Esophagus squamous epithelium (tissue), 5 donors: ENCODE results near the gene DHRS2. TPM values are rescaled to one million over a fixed set of nuclear protein-coding genes. Genes with fewer than 3 reads are reported as not detected.

Source experiments
- DNase-seq: peaks from one replicate; lab custom pipeline; 2025; lab: John Stamatoyannopoulos, UW
- H3K27ac ChIP-seq, 4 donors: fragments of 200-600 bp; sonication (generic); one replicate each; pipeline ENCODE4 v1.5.1; 2016 to 2019; ENCODE audit warnings: mild to moderate bottlenecking in 1 of 4
- H3K27me3 ChIP-seq, 4 donors: fragments of 200-600 bp; sonication (generic); 1 replicate in 3 of 4; 2 replicates in 1 of 4; pipeline versions ENCODE4 v1.5.1 to v1.6.0; 2017 to 2021; ENCODE audit warnings: antibody characterized with exemption in 1 of 4
- H3K36me3 ChIP-seq, 3 donors: fragments of 200-600 bp; sonication (generic); one replicate each; pipeline ENCODE4 v1.5.1; 2016 to 2019
- H3K4me1 ChIP-seq, 3 donors: fragments of 200-600 bp; sonication (generic); one replicate each; pipeline ENCODE4 v1.5.1; 2017 to 2019
- H3K4me3 ChIP-seq, 4 donors: fragments of 200-600 bp; sonication (generic); 1 replicate in 3 of 4; 2 replicates in 1 of 4; pipeline ENCODE4 v1.5.1; 2016 to 2019; ENCODE audit warnings: mild to moderate bottlenecking in 2 of 4, moderate library complexity in 1 of 4
- H3K9me3 ChIP-seq, 3 donors: fragments of 200-600 bp; sonication (generic); one replicate each; pipeline ENCODE4 v1.5.1; 2016 to 2019
- POLR2A ChIP-seq, 4 donors: fragments of 450-650 bp; IDR thresholded peaks; one replicate each; pipeline ENCODE4 v1.6.1; 2017; ENCODE audit warnings: antibody characterized with exemption in 4 of 4, mild to moderate bottlenecking in 4 of 4, moderate library complexity in 3 of 4
- WGBS, 2 donors: methylation state at CpG; one replicate each; pipeline ENCODE4 v1.1.5; 2018; 5-methylcytosine and 5-hydroxymethylcytosine counted together
- intact Hi-C: fragments of 100-400 bp; cut with DNase I; formaldehyde crosslinking; loops from one replicate; pipeline ENCODE4 v1.15.0; 2022
- total RNA-seq, 4 donors: library from RNA; depleted of rRNA; stranded (reverse); fragments of >200 nt; gene quantifications; one replicate each; pipeline ENCODE4 v1.1.0, GENCODE V29; 2016
- TF ChIP-seq, protein P1 (sequence below), 6 experiments: fragments of 450-650 bp in 4 of 6; fragments of 200-600 bp in 2 of 6; sonication (generic) in 2 of 6; IDR thresholded peaks; one replicate each; pipeline ENCODE4 v1.5.1; 2016 to 2019; ENCODE audit warnings: antibody characterized with exemption in 6 of 6, mild to moderate bottlenecking in 4 of 6, moderate library complexity in 4 of 6
- donor health status: DM: yes; HTN: yes; CAD: no.

The DHRS2 gene
- total RNA-seq, 4 donors from 2014 or later, result 0.19 to 0.31 TPM; not detected in 2

- no peak for DNase-seq
- Histone ChIP-seq H3K4me1 (peaks cover 0 to 13% (median 0%) of the 10 kb centered on the region in 3 donors), H3K27me3 (no peaks in the 10 kb centered on the region), H3K9me3 (no peaks in the 10 kb centered on the region), H3K27ac (peak overlapping the region in 1 of 4 donors; percentile 29), H3K4me3 (no peak overlapping the region), H3K36me3 (no peaks in the 10 kb centered on the region)
- intact Hi-C loops, result loop anchor here (10.0 kb wide), 1 partner anchor 276 kb away; no protein-coding TSS in a partner anchor
- WGBS, 2 donors, result 75 to 95% methylated on average over 4 to 7 of the region's 21 CpGs
- TF ChIP-seq, protein P1, sequence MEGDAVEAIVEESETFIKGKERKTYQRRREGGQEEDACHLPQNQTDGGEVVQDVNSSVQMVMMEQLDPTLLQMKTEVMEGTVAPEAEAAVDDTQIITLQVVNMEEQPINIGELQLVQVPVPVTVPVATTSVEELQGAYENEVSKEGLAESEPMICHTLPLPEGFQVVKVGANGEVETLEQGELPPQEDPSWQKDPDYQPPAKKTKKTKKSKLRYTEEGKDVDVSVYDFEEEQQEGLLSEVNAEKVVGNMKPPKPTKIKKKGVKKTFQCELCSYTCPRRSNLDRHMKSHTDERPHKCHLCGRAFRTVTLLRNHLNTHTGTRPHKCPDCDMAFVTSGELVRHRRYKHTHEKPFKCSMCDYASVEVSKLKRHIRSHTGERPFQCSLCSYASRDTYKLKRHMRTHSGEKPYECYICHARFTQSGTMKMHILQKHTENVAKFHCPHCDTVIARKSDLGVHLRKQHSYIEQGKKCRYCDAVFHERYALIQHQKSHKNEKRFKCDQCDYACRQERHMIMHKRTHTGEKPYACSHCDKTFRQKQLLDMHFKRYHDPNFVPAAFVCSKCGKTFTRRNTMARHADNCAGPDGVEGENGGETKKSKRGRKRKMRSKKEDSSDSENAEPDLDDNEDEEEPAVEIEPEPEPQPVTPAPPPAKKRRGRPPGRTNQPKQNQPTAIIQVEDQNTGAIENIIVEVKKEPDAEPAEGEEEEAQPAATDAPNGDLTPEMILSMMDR (IDR thresholded peaks at IDR 0.05), result no peak
- TF ChIP-seq POLR2A (IDR thresholded peaks at IDR 0.05), result no peak
Measured at GRCh38 chr14:23639048-23639890, 3.1 kb downstream of the DHRS2 start.

GRCh38 chr14:23639891-23640523, 3.8 kb downstream of the DHRS2 start:
- H3K27me3 ChIP-seq, result no peaks in the 10 kb centered on the region
- intact Hi-C loops, result loop anchor here (10.0 kb wide), 1 partner anchor 275 kb away; no protein-coding TSS in a partner anchor
- H3K9me3 ChIP-seq, result no peaks in the 10 kb centered on the region
- 78 to 88% methylated on average over 5 to 6 of the region's 8 CpGs for WGBS, 2 donors
- TF ChIP-seq, protein P1 (IDR thresholded peaks at IDR 0.05), result no peak
- TF ChIP-seq POLR2A (IDR thresholded peaks at IDR 0.05), result no peak
- peaks cover 0 to 13% (median 0%) of the 10 kb centered on the region in 3 donors for H3K4me1 ChIP-seq
- H3K27ac ChIP-seq, result peak overlapping the region in 2 of 4 donors; percentile 5 to 29
- DNase-seq, result no peak
- H3K4me3 ChIP-seq, result no peak overlapping the region
- H3K36me3 ChIP-seq, result no peaks in the 10 kb centered on the region

GRCh38 chr14:23640524-23641141, 4.5 kb downstream of the DHRS2 start:
- intact Hi-C loops, result no loop called here
- H3K36me3 ChIP-seq, result no peaks in the 10 kb centered on the region
- H3K4me1 ChIP-seq, result peaks cover 0 to 13% (median 0%) of the 10 kb centered on the region in 3 donors
- peak overlapping the region in 2 of 4 donors; percentile 5 to 29 for H3K27ac ChIP-seq
- H3K4me3 ChIP-seq, result no peak overlapping the region
- DNase-seq, result no peak
- no peaks in the 10 kb centered on the region for H3K27me3 ChIP-seq
- no peaks in the 10 kb centered on the region for H3K9me3 ChIP-seq
- TF ChIP-seq, protein P1 (IDR thresholded peaks at IDR 0.05), result no peak
- TF ChIP-seq POLR2A (IDR thresholded peaks at IDR 0.05), result no peak
- 35 to 44% methylated on average over 5 of the region's 5 CpGs for WGBS, 2 donors

DNA sequence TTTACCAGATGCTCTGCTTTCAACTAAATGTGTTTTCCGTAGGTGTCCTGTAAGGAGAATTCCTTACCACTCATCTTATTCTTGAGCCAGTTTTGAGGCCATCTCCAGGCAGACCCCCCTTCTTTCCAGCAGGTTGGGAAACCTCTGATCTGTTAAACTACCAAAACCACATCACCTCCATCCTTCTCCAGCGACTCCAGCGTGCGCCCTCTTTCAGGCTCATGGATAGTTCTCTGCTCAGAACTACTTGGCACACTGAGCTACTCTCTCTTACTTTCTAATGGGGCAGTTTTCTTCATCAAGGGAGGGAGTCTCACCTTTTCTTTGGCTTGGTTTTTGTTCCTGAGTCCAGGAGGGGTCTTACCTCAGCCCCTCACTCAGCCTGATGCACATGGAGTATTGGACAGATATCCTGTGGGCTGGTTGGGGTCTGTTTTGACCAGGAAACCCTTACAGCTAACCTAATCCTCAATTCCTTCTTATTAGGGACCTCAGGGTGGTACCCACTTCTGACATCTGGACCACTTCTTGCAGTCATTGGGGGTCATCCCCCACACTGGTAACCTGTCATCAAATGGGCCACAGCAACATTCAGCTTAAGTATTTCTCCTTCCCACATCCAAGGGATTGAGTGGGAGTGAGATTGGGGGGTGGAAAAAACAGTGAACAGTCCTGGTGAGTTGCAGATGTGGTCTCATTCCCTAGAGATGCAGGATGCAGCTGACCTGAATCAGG, 5.2 kb downstream of the DHRS2 start:
- intact Hi-C loops, result no loop called here
- no peak overlapping the region for H3K27ac ChIP-seq
- H3K36me3 ChIP-seq, result no peaks in the 10 kb centered on the region
- no peak overlapping the region for H3K4me3 ChIP-seq
- no peaks in the 10 kb centered on the region for H3K27me3 ChIP-seq
- TF ChIP-seq, protein P1 (IDR thresholded peaks at IDR 0.05), result no peak
- no peak for TF ChIP-seq POLR2A (IDR thresholded peaks at IDR 0.05)
- peaks cover 0 to 13% (median 0%) of the 10 kb centered on the region in 3 donors for H3K4me1 ChIP-seq
- DNase-seq, result no peak
- H3K9me3 ChIP-seq, result no peaks in the 10 kb centered on the region
- 91 to 93% methylated on average over 4 of the region's 4 CpGs for WGBS, 2 donors
